Measurements from ENCODE around the gene DNASE2B. TPM values are rescaled to one million over a fixed set of nuclear protein-coding genes. Genes with fewer than 3 reads are reported as not detected.

Gene DNASE2B, protein sequence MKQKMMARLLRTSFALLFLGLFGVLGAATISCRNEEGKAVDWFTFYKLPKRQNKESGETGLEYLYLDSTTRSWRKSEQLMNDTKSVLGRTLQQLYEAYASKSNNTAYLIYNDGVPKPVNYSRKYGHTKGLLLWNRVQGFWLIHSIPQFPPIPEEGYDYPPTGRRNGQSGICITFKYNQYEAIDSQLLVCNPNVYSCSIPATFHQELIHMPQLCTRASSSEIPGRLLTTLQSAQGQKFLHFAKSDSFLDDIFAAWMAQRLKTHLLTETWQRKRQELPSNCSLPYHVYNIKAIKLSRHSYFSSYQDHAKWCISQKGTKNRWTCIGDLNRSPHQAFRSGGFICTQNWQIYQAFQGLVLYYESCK
- not detected in 2 replicates for total RNA-seq (2014; rRNA removed; shearing (Covaris generic))

DNA sequence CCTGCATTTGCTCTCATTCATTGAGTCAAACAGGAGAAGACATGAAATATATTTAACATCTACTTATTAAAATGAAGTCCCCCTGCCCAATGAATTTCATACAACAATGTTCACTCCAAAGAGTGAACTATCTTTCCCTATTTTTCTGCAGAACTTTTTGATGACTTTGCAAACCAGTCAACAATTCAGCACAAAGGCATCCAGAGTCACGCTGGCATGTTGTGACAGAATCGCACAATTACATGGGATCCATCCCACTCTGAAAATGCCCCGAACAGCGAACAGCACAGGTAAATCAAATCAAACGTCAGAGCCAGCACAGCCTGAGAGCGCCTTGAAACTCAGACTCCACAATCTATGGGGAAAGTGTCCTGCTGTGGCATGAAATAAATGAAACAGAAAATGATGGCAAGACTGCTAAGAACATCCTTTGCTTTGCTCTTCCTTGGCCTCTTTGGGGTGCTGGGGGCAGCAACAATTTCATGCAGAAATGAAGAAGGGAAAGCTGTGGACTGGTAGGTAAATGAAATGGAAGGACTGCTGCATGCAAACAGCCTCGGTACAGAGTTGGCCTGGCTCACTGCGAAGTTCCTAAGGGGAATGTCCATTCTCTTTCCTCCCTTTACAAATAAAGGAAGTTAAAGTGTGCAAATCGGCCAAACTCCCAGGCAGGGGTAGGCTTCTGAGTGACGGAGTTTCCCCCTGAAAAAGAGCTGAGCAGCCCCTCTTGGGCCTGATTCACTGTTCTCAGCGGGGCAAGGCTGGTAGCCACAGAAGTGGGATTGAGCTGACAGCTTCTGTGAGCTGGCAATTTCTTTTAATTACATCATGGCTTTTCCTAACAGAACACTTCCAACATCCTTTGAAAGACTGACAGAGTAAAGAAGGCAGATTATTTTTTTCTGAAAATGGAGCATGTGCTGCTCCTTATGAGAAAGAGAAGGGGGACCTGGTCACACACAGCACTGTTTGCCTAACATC, at the start of gene DNASE2B:
Gene DNASE2B (plus strand): TSS at position 310 of the 981 bp plus-strand sequence. CDS start 81 bp downstream, at position 391.
- no peak for DNase-seq (ENCODE audit: low spot score)

DNA sequence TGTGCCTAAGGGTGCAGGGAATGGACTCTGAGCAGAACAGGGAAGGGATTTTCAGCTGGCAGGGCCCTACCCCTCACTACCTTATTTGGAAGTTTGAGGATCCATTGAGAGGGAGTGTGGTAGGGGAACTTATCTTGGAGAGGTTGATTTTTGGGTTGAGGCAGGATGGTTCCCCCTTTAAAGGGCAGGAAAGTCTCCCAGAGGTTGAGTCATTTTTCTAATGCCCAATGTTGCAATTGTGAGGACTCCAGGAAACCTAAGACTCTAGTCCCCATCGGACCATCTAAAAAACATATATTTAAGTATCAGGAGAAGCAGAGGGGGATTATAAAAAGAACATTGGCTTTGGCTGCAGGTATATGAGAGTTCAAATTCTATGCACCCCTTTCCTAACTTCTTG, 49.5 kb upstream of the DNASE2B start:
- DNase-seq (ENCODE audit: low spot score) = no peak

DNA sequence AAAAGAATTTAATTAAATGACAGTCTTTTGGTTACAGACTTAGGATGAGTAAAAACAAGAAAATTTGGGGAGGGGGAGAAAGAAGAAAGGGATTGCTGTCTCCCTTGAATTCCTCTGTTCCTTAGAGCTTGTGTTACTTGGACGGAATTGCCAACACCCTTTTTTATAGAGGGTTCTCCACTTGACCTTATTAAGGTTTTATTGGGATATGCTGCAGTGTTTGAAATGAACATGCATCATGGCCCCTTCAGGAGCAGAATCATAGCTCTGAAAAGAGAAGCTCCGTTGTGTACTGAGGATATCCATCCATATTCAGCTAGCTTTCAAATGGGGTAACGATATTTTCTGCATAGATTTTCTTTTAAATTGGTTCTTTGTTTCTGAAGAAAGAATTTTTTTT, 48.2 kb upstream of the DNASE2B start:
- no peak for DNase-seq (ENCODE audit: low spot score)

DNA sequence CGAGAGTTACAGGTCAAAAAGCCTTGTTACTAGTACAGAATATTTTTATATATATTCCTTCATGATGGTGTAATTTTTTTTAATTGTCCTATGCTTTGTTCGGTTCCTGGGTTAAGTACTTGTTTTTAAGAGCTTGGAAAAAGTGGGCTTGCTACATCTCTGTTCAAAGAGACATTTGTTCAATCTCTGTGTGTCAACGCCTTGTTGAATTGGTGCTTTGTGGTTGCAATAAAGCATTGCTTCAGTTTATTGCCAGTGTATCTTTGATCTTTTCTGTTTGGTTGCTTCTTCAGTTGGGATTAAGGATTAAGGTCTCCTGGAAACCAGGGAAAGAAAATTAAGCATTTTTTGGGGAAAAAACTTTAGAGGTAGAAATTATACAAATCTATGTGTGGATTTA, 47.7 kb upstream of the DNASE2B start:
- DNase-seq (ENCODE audit: low spot score) = no peak

DNA sequence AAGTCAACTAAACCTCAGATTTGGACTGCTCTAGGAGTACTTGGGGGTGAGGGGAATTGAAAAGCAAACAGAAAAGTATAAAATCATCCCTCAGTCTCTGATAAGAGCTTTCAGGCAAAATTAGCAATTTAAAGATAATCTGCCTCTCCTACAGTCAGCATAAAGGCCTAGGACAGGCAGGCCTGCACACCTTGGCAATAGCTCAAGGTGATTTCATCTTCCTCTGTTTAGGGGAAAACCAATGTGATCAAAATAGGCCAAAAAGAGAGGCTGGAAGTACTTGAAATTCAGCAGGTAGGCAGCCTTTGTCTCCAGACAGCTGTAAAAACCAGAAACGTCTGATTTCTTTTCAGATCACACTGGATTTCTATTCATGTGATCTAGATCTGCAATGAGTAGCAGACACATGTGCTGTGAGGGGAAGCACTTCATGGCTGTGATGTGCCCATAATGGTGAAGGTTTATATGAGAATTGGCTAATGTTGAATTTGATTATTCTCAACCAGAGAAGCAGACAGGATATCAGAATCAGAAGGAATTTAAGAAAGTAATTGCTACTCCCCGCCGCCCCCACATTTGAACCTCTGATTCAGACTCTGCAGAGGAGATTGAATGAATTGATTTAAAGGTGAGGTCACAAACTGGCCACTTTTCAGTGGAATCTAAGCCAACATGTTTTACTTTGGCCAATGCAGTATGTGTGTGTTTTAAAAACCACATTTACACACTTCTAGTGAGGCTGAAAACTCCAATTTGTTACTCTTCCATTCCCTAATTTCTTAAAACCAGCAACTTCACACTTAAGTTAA, 45.8 kb upstream of the DNASE2B start:
- DNase-seq (ENCODE audit: low spot score) = no peak

DNA sequence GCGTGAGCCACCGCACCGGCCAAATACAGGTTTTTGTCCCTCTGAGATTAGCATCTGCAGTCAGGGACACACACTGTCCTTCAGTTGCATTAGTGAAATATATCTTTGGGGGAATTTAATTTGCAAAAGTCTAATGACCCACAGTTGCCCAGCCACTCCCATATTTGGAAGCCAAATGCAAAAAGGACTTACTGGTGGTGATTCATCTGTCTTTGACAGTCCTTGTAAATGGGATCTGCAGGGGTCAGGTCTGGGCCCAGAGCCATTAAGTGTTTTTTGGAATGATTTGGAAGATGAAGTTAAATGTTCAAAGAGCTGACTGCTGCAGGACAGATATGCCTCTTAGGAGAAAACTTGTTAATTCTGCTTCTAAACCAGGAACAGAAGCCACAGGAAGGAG, 44.6 kb upstream of the DNASE2B start:
- DNase-seq (ENCODE audit: low spot score) = peak; percentile 43

DNA sequence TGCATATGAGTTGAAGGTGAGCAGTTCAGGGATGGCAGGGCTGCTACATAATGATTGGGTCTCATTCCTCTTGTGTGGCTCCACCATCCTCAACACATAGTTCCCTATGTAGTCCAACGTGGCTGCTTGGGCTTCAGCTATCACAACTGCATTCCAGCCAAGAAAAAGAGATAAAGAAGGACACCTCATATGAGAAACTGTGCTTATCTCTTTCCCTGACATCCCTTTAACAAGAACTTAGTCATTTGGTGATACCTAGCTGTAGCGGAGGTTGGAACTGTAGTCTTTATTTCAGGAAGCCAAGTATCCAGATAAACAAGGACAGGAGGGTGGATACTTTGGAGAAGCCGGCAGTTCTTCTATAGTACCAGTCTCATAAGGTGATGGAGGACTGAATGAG, 42.7 kb upstream of the DNASE2B start:
- DNase-seq (ENCODE audit: low spot score) = no peak

DNA sequence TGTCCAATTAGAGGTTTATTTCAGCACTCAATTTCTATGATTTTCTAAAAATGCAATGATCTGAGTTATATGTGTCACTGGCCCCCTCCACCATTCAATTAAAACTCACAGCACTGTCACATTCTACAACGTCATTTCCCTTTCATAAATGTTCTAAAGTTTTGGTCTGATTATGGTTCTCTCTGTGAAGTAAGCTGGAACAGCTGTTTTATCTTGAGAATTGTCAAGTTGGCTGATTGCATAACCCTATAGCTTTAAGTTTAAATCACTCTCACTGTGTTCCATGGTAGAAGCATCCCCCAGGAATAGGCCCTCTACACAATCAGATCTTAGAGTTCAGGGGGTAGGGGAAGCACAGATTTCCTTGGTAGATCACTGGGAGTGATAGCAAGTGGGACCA, 41.4 kb upstream of the DNASE2B start:
- no peak for DNase-seq (ENCODE audit: low spot score)

DNA sequence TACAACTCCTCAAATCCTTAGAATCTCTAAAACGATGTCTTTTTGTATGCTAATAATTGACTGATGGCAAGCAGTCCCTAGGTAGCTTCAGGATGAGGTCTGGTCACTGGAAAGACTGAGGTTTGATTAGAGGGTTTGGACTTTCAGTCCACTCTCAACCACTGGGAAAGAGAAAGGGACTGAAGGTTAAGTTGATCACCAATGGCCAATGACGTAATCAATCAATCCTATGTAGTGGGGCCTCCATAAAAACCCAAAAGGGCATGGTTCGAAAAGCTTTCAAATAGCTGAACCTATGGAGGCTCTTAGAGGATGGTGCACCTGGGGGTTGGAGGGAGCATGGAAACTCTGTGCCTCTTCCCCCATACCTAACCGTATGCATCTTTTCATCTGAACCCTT, 39.6 kb upstream of the DNASE2B start:
- no peak for DNase-seq (ENCODE audit: low spot score)

DNA sequence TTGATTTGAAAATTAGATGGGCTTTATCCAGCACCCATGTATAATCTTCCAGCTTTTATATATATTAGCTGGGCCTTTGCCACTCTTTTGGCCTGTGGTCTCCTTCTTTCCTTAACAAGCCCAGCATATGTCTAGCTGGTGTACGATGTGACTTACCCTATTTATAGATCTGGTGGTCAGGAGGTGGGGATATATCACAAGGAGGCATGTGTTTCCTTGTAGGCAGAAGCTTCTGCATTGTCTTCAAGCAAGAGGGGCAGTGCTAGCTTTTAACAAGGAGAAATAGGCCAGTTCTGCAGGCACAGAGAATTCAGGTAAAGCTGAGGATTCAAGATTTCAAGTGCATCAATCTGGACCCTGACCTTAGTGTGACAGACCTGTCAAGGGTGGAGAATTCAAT, 38.0 kb upstream of the DNASE2B start:
- no peak for DNase-seq (ENCODE audit: low spot score)

DNA sequence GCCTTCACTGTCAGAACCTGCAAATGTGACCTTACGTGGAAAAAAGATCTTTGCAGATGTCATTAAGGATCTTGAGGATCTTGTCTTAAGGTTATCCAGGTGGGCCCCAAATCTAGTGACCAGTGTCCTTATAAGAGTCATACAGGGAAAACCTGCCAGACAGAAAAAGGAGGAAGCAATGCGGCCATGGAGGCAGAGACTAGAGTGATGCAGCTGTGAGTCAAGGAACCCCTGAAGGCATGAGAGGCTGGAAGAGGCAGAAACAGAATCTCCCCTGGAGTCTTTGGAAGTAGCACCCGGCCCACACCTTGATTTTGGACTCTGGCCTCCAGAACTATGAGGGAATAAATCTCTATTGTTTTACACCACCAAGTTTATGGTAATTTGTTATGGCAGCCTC, 36.5 kb upstream of the DNASE2B start:
- DNase-seq (ENCODE audit: low spot score) = no peak

DNA sequence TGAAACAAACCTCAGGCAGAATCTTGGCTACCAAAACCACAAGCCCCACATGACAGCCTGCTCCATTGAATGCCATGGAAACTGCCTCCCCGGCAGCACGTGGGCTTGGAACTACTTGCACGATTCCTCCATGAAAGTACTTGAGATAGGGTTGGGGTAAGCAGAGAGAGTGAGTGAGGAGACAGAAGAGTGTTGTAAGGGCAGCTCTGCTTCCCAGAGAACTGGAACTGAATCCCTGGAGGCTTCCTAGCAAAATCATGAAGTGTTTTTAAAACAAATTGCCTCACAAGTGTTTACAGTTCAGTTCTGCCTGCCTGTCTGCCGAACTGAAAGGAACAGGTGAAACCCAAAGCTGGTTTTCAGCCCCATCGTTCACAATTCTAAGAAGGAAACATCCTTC, 35.3 kb upstream of the DNASE2B start:
- DNase-seq (ENCODE audit: low spot score) = no peak

DNA sequence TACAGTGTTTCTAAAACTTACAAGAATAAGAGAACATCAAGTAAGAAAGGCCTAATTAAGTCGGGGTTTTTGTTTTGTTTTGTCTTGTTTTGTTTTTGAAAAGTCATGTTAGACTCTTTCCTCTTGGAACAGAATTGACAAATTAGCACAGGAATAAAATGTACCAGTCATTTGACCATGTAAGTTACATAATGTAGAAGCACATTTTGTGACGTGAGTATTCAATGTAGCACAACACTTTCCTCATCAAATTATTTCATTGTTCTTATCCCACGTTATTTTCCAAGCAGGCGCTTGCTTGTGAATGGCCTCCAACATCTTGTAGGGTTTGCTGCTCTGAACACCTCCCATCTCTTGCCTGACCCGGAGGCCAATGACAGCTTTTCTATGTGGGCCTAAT, 34.7 kb upstream of the DNASE2B start:
- no peak for DNase-seq (ENCODE audit: low spot score)

DNA sequence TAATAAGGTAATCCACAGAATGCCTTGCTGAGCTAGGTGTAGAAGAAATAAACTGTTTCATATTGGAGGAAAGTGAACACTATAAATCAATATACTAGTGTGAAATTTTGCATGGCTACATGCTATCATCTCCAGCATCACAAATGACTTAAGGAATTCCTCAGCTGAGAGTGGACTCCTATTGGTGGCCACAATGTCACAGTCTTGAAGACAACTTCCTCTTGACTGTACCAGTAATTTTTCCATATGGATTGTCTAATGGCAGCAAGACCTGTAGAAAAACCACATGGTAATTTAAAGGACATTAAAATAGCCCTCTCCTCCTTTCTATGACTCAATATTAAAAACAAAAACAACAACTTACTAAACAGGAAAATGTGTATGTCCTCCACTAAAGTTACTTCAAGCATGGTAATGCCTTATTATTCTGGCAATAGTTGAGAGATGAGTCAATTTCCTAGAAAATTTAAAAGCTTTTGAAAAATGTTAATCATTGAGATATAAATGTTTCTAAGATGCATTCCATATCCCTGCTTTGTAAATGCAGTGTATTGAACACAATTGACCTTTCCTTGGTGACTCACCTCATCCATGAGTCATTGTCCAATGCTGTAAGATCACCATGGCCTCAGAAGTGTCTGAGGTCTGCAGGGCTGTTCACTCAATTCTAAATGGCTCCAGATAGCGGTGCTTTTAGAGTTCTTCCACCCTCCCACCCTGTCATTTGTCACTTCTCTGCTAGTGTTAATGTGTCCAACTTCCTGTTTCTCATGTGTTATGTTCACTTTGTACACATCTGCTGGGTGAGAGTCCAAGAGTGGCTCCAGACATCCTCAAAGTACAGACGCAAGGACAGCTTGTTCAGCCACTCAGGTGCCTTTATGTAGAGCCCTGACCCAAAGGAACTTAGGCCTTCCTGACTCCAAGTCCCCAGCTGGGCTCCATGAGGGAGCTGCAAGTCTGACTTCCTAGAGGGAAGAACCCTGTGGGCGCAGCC, 32.8 kb upstream of the DNASE2B start:
- peak; percentile 91 for DNase-seq (ENCODE audit: low spot score)

DNA sequence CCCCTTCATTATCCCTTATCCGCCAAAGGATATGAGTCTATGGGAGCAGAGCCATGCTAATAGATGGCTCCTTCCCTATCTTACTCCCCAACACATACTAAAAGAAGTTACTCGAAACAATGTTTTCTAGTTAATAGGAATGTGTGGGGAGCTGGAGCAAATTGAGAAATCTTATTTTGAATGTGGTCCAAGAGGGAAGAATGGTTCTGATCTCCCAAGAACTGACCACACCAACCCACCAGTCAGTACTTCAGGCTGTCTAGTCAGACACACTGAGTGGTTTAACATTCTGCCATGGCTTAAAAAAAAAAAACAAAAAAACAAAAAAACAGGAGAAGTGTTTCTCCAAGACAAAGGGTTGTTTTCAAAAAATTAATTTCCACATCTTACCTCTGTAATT, 31.5 kb upstream of the DNASE2B start:
- no peak for DNase-seq (ENCODE audit: low spot score)

DNA sequence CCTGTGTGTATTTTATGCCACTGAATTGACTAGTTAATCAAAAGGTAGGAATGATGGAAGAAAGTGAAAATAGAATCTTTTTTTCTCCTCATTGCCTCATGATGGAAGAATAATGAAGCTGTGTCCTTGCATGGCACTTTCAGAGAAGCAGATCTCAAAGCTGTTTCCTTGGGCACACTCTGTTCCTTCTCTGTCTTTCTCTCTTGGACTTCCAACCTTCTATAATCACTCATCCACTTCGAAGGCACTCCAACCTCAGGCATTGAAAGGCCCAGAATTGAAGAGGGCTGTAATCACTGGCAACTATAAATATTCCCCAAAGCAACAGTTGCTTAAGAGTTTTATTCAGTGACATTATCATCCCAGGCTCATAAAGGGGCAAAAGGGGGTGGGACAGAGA, 31.1 kb upstream of the DNASE2B start:
- DNase-seq (ENCODE audit: low spot score) = no peak

DNA sequence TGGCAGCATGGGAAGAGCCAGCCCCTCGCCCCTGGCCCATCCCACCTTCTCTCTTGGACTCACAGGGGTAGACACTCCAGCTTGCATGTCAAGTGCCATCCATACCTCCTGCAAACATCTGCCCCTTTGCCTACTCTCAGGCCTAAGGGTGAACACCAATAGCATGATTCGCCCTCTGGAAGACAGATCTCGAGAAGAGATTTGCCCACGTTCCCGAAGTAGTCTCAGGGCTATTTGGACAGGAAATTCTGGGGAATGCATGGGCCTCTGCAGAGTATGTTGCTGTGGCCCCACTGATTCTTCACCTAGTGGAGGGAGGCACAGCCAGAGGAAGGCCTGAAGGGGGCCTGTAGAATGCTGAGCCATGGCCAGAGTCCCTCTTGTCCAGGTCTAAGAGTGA, 29.8 kb upstream of the DNASE2B start:
- DNase-seq (ENCODE audit: low spot score) = no peak

DNA sequence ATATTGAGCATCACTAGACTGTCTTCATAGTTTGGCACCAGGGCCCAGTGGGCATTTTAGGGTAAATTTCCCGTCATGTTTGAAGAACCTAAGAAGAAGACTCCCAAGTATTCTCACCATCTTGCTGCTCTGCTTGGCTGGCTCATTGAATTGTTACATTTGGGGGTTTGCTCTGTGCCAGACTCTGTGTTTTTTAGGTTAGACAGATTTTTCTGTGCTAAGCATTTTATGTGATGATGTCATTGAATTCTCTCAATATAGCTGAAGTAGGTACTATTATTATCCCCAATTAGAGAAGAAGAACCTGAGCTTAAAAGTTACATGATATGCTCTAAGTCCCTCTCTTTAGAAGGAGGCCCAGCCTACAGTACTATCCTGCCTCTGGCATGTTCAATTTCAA, 28.0 kb upstream of the DNASE2B start:
- no peak for DNase-seq (ENCODE audit: low spot score)

DNA sequence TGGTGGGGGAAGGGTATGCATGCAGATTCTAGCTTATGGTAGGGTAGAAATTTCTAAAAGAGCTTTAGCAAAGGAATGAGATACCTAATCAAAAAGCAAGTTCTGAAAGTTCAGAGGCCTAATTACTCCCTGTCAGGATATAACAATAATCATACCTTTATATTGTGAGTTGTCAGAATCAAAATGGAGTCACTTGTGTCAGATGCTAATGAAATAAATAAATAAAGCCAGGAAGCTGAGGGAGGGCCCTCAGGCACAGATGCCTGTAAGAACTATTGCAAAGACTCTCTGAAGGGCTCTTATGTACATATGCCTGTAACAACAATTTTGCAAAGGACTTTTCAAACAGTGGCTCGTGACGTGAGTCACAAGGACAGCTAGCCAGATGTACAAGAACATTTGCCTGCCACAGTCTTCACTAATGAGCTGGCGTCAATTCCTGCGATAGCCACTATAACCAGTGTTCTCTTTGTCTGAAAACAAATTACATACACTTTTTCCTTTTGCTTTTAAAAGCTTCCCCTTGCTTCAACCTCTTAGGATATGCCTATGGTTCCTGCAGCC, 27.4 kb upstream of the DNASE2B start:
- no peak for DNase-seq (ENCODE audit: low spot score)

DNA sequence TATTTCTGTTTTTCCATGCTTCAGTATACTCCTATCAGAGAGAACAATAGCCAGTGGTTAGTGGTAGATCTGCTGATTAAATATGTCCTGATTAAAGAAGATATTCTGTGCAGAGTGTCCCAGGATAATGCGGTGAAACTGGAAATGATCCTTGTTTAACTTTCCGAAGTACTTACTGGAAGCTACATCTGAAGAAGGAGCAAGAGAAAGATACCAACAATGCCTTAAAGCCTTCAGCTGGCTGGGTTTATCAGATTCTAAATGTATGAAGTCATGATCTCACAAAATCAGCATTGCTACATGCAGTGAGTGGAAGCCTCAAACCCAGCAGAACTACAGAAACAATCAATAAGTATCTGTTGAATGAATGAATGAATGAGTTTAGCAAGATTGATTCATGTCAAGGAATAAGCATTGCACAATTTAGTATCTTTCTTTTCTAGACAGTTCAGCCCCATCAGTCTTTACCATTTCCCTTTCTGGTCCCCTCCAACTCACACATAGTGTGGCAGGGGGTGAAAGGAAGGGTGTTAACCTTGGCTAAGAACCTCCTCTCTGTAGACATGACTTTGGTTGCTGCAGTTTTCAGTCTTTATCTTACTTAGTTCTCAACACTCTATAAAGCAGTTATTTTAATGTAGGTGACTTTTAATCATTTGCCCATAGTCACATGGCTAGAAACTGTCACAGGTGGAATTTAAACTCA, 24.7 kb upstream of the DNASE2B start:
- no peak for DNase-seq (ENCODE audit: low spot score)

All from A172 (cell line).